HepG2 (cell line): ENCODE measurements around the gene GPS1. TPM values are rescaled to one million over a fixed set of nuclear protein-coding genes. Genes with fewer than 3 reads are reported as not detected.

ENCODE experiments used
- EZH2 ChIP-seq: conservative IDR thresholded peaks from 2 replicates; pipeline ENCODE4 v1.6.1; 2012; ENCODE audit warnings: mild to moderate bottlenecking, low read depth, low read length, moderate library complexity
- ISL2 ChIP-seq: sonication (generic); formaldehyde crosslinking; IDR thresholded peaks from 2 replicates; pipeline ENCODE4 v1.5.0; 2020; ENCODE audit warnings: missing genetic modification reagents
- MEF2D ChIP-seq: sonication (generic); formaldehyde crosslinking; IDR thresholded peaks from 2 replicates; pipeline ENCODE4 v1.5.1; 2020; ENCODE audit warnings: mild to moderate bottlenecking, missing genetic modification reagents
- MIER3 ChIP-seq: IDR thresholded peaks from 2 replicates; pipeline ENCODE4 v1.6.1; 2016; ENCODE audit warnings: missing compliant biosample characterization, borderline replicate concordance
- NR2F6 ChIP-seq, 2 experiments: IDR thresholded peaks; 2 replicates each; pipeline ENCODE4 v1.6.1; 2016; ENCODE audit warnings: antibody characterized with exemption in 1 of 2, mild to moderate bottlenecking in 1 of 2
- PRMT3 ChIP-seq: sonication (generic); formaldehyde crosslinking; IDR thresholded peaks from 2 replicates; pipeline ENCODE4 v1.8.1; 2022; ENCODE audit warnings: low read depth, mild to moderate bottlenecking, moderate library complexity, missing genetic modification reagents, borderline replicate concordance
- TP53 ChIP-seq: sonication (generic); formaldehyde crosslinking; conservative IDR thresholded peaks from 2 replicates; pipeline ENCODE4 v1.4.0; 2020; ENCODE audit warnings: missing genetic modification reagents
- ZBTB20 ChIP-seq: sonication (generic); formaldehyde crosslinking; IDR thresholded peaks from 2 replicates; pipeline ENCODE4 v1.8.1; 2023; ENCODE audit warnings: missing genetic modification reagents, low read depth, mild to moderate bottlenecking, borderline replicate concordance
- ZBTB42 ChIP-seq: sonication (generic); formaldehyde crosslinking; IDR thresholded peaks from 2 replicates; pipeline ENCODE4 v1.5.0; 2020; ENCODE audit warnings: mild to moderate bottlenecking, missing genetic modification reagents
- ZNF234 ChIP-seq: sonication (generic); formaldehyde crosslinking; conservative IDR thresholded peaks from 2 replicates; pipeline ENCODE4 v1.5.1; 2020; ENCODE audit warnings: mild to moderate bottlenecking, missing genetic modification reagents
- ZNF264 ChIP-seq: sonication (generic); formaldehyde crosslinking; IDR thresholded peaks from 2 replicates; pipeline ENCODE4 v1.4.0; 2020; ENCODE audit warnings: missing genetic modification reagents
- ZNF468 ChIP-seq: sonication (generic); formaldehyde crosslinking; IDR thresholded peaks from 2 replicates; pipeline ENCODE4 v1.8.0; 2022; ENCODE audit warnings: mild to moderate bottlenecking, moderate library complexity, missing genetic modification reagents
- ZNF556 ChIP-seq: sonication (generic); formaldehyde crosslinking; IDR thresholded peaks from 2 replicates; pipeline ENCODE4 v1.4.0; 2020; ENCODE audit warnings: mild to moderate bottlenecking, missing genetic modification reagents, borderline replicate concordance
- polyA plus RNA-seq, 8 experiments: library from polyadenylated mRNA; depleted of rRNA in 3 of 8; stranded (reverse) in 7 of 8; unstranded in 1 of 8; fragments of >200 nt; fragmentation: Illumina TruSeq in 4 of 8; extraction: Trizol in 4 of 8; gene quantifications; 2 replicates each; pipeline versions ENCODE4 v1.2.1 to v1.2.3, GENCODE V29; 2011 to 2016; ENCODE audit warnings: low read depth in 4 of 8, missing spikeins in 1 of 8, mixed read lengths in 1 of 8; ENCODE audit not compliant: insufficient read depth in 1 of 8
- total RNA-seq, 5 experiments: library from RNA; depleted of rRNA; stranded (reverse); fragments of >200 nt; fragmentation: Illumina TruSeq; extraction: Trizol; gene quantifications; 2 replicates each; pipeline ENCODE4 v1.2.3, GENCODE V29; 2016; ENCODE audit warnings: low read depth in 1 of 5
- TF ChIP-seq, protein P1 (sequence below): sonication (generic); formaldehyde crosslinking; IDR thresholded peaks from 2 replicates; pipeline ENCODE4 v1.5.1; 2020; ENCODE audit warnings: mild to moderate bottlenecking, missing genetic modification reagents, moderate library complexity
- TF ChIP-seq, protein P2 (sequence below): sonication (generic); formaldehyde crosslinking; IDR thresholded peaks from 2 replicates; pipeline ENCODE4 v1.8.1; 2023; ENCODE audit warnings: mild to moderate bottlenecking, missing genetic modification reagents
- TF ChIP-seq, protein P3 (sequence below): sonication (generic); formaldehyde crosslinking; IDR thresholded peaks from 2 replicates; pipeline ENCODE4 v1.4.0; 2020; ENCODE audit warnings: mild to moderate bottlenecking, missing genetic modification reagents, borderline replicate concordance
- TF ChIP-seq, protein P4 (sequence below): sonication (generic); formaldehyde crosslinking; IDR thresholded peaks from 2 replicates; pipeline ENCODE4 v1.5.0; 2020; ENCODE audit warnings: mild to moderate bottlenecking, missing genetic modification reagents

The GPS1 gene
- total and polyA plus RNA-seq, 2 of the 13 experiments (the other 11 are each of a cell fraction or from before 2014, with no cell fraction given), result 124 to 128 TPM

DNA sequence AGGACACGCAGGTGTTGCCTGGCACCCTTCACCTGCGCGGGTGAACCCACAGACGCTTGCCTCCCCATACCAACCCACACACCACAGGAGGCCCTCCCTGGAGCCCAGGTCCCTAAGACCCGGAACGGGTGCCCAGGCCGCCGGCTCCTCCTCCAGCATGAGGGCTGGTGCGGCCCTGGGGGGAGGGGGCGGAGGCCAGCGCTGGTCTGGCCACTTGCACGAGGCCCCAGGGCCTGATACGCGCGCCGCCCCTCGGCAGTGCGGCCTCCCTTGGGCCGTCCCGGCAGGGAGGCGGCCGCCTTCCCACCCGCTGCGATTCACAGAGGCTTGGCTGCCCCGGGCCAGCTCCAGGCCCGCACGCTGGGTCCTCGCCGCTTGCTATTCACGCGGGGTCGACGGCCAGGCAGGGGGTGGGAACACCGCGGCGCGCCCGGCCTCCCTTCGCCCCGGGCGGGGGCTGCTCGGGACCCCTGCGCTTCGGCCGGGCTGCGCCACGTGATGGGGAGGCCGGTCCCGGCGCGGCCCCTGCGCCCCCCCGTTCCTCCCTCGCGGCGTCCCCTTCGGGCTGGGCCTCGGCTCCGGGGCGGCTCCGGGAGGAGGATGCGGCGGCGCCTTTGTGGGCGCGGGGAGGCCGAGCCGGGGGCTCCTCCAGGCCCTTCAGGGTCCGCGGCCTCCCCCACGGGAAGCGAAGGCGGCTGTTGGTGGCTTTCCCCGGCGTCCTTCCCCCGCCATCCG is 45.7 kb downstream of the GPS1 start (continued):
- TF ChIP-seq, protein P1, sequence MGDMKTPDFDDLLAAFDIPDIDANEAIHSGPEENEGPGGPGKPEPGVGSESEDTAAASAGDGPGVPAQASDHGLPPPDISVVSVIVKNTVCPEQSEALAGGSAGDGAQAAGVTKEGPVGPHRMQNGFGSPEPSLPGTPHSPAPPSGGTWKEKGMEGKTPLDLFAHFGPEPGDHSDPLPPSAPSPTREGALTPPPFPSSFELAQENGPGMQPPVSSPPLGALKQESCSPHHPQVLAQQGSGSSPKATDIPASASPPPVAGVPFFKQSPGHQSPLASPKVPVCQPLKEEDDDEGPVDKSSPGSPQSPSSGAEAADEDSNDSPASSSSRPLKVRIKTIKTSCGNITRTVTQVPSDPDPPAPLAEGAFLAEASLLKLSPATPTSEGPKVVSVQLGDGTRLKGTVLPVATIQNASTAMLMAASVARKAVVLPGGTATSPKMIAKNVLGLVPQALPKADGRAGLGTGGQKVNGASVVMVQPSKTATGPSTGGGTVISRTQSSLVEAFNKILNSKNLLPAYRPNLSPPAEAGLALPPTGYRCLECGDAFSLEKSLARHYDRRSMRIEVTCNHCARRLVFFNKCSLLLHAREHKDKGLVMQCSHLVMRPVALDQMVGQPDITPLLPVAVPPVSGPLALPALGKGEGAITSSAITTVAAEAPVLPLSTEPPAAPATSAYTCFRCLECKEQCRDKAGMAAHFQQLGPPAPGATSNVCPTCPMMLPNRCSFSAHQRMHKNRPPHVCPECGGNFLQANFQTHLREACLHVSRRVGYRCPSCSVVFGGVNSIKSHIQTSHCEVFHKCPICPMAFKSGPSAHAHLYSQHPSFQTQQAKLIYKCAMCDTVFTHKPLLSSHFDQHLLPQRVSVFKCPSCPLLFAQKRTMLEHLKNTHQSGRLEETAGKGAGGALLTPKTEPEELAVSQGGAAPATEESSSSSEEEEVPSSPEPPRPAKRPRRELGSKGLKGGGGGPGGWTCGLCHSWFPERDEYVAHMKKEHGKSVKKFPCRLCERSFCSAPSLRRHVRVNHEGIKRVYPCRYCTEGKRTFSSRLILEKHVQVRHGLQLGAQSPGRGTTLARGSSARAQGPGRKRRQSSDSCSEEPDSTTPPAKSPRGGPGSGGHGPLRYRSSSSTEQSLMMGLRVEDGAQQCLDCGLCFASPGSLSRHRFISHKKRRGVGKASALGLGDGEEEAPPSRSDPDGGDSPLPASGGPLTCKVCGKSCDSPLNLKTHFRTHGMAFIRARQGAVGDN (CRISPR knock-in tag), result peak; percentile 74
- TF ChIP-seq TP53 (CRISPR knock-in tag) (no peak), ZNF234 (peak; percentile 97; the same call in 1 of the 2 replicates), ISL2 (CRISPR knock-in tag) (peak; percentile 54; the same call in 1 of the 2 replicates), ZNF556 (0 out of 2 replicates have a peak, but pooled peaks have one; percentile 77), ZBTB42 (CRISPR knock-in tag) (no peak; the same call in 1 of the 2 replicates), MEF2D (CRISPR knock-in tag) (peak; percentile 38; the same call in 1 of the 2 replicates), PRMT3 (CRISPR knock-in tag) (peak; percentile 78; the same call in 1 of the 2 replicates), ZNF468 (CRISPR knock-in tag) (0 out of 2 replicates have a peak, but pooled peaks have one; percentile 46), ZBTB20 (CRISPR knock-in tag) (no peak), EZH2 (no peak), MIER3 (CRISPR knock-in tag) (no peak), ZNF264 (CRISPR knock-in tag) (no peak; the same call in 1 of the 2 replicates), NR2F6 (IDR thresholded peaks at IDR 0.05) (no peak), NR2F6 (CRISPR knock-in tag; IDR thresholded peaks at IDR 0.05) (no peak)
- TF ChIP-seq, protein P2, sequence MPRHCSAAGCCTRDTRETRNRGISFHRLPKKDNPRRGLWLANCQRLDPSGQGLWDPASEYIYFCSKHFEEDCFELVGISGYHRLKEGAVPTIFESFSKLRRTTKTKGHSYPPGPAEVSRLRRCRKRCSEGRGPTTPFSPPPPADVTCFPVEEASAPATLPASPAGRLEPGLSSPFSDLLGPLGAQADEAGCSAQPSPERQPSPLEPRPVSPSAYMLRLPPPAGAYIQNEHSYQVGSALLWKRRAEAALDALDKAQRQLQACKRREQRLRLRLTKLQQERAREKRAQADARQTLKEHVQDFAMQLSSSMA (CRISPR knock-in tag), result no peak
- TF ChIP-seq, protein P3, sequence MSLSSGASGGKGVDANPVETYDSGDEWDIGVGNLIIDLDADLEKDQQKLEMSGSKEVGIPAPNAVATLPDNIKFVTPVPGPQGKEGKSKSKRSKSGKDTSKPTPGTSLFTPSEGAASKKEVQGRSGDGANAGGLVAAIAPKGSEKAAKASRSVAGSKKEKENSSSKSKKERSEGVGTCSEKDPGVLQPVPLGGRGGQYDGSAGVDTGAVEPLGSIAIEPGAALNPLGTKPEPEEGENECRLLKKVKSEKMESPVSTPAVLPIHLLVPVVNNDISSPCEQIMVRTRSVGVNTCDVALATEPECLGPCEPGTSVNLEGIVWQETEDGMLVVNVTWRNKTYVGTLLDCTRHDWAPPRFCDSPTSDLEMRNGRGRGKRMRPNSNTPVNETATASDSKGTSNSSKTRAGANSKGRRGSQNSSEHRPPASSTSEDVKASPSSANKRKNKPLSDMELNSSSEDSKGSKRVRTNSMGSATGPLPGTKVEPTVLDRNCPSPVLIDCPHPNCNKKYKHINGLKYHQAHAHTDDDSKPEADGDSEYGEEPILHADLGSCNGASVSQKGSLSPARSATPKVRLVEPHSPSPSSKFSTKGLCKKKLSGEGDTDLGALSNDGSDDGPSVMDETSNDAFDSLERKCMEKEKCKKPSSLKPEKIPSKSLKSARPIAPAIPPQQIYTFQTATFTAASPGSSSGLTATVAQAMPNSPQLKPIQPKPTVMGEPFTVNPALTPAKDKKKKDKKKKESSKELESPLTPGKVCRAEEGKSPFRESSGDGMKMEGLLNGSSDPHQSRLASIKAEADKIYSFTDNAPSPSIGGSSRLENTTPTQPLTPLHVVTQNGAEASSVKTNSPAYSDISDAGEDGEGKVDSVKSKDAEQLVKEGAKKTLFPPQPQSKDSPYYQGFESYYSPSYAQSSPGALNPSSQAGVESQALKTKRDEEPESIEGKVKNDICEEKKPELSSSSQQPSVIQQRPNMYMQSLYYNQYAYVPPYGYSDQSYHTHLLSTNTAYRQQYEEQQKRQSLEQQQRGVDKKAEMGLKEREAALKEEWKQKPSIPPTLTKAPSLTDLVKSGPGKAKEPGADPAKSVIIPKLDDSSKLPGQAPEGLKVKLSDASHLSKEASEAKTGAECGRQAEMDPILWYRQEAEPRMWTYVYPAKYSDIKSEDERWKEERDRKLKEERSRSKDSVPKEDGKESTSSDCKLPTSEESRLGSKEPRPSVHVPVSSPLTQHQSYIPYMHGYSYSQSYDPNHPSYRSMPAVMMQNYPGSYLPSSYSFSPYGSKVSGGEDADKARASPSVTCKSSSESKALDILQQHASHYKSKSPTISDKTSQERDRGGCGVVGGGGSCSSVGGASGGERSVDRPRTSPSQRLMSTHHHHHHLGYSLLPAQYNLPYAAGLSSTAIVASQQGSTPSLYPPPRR (CRISPR knock-in tag), result no peak
- TF ChIP-seq, protein P4, sequence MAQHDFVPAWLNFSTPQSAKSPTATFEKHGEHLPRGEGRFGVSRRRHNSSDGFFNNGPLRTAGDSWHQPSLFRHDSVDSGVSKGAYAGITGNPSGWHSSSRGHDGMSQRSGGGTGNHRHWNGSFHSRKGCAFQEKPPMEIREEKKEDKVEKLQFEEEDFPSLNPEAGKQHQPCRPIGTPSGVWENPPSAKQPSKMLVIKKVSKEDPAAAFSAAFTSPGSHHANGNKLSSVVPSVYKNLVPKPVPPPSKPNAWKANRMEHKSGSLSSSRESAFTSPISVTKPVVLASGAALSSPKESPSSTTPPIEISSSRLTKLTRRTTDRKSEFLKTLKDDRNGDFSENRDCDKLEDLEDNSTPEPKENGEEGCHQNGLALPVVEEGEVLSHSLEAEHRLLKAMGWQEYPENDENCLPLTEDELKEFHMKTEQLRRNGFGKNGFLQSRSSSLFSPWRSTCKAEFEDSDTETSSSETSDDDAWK (CRISPR knock-in tag), result no peak
